ENCODE results near the gene ABCB4.
A peak's percentile ranks its signal among the peaks of the same experiment; 100 is the strongest.

The ABCB4 gene

DNA sequence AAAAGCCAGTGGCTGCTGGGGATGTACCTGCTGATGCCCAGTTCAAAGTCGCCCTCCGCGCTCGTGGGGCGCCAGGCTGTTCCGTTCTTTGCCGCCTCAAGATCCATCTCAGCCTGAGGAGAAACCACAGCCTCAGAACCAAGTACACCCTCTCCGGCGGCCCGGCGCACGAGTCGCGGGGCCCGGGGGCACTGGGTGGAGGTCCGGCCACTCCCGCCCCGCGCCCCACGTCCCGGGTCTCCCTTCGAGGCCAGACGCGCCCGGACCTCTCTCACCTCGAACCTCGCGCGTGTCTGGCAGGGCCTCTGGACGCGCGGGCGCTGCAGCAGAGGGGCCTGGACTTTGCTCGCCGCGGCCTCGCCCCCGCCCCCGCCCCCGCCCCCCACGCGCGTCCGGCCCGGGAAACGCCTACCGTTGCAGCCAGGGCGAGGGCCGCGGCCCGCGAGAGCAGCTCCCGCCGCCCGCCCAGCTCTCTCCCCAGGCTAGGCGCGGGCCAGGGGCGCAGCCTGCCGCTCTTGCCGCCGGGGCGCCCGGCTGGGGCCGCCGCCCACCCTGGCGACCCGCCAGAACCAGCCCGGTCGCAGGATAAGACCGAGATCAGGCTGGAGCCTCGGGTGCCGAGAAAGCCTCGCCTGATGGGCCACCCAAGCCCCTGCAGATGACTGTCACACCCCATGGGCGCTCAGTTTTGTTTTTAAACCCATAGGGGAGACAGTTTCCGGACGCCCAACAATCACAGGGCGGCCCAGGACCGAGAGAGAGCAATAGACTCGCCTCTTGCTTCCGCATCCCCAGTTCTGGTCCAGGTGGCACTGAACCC is at the start of gene ABCB4:
Gene ABCB4, minus strand, starts transcription at position 322 of the 820 bp plus-strand sequence. Its CDS starts 215 bp downstream, at position 107.
- no peak for DNase-seq (ENCODE audit: low read depth, low spot score)
- H3K27ac ChIP-seq, result no peak within 1 kb of the TSS

DNA sequence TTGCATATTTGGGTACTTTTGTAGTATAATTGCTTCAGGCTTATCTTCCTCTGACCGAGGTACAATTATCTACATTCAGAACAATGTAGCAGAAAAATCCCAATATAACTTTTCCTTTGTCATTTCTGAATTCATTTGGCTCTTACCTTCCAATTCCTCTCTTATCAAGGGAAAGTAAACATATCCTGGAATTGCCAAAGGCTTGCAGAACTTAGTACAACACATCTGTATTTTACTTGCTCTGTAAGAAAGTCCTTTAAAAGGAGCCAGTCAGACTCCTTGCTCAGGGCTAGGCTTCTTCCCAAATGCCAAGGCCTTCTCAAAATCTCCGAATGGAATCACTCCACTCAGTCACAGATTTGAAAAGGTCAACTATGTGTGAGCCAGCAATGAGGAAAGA is 43.3 kb upstream of the ABCB4 start:
- DNase-seq (ENCODE audit: low read depth, low spot score), result no peak
- H3K27ac ChIP-seq, result no peak overlapping the region

DNA sequence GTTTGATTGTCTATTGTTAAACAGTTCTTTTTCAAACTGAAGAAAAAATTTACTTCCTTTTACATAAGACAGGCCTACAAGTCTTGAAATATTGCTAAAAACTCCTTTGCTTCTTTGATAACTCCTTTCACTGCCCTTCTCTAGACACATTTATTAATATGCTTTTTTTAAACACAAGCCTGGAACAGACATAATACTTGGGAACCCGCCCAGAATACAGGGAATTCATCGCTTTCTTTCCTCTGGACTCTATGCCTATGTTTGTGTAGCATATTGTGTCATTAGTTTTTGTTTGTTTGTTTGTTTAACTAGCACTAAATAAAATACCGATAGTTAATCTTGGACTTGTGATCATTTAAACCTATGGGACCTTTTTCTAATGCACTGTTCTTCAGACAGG is 42.4 kb upstream of the ABCB4 start:
- H3K27ac ChIP-seq, result no peak overlapping the region
- DNase-seq (ENCODE audit: low read depth, low spot score), result no peak

DNA sequence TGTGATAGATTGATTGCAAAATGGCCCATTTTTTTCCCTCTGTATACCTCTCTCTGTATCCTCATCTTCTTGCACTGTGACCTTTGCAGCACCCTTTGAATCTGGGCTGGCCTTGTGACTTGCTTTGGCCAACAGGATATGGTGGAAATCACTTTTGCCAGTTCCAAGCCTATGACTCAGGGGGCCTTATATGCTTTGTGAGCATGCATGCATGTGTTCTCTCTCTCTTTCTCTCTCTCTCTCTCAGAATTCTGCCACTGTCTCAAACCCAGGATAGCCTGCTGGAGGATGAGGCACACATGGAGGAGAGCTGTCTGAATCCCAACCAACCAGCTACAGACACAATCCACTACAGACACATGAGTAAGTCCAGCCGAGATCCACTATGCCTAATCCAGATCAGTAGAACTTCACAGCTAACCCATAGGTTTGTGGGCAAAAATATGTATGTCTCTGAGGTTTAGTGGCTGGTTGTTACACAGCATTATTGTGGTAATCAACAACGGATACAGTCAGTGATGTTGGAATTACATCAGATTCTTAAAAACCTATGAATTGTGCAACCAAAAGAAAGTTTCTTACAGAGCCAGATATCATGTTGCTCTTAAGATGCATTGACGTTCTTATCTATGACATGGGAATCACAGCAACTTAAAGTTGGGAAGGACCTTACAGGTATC is 41.8 kb upstream of the ABCB4 start:
- no peak for DNase-seq (ENCODE audit: low read depth, low spot score)
- no peak overlapping the region for H3K27ac ChIP-seq

DNA sequence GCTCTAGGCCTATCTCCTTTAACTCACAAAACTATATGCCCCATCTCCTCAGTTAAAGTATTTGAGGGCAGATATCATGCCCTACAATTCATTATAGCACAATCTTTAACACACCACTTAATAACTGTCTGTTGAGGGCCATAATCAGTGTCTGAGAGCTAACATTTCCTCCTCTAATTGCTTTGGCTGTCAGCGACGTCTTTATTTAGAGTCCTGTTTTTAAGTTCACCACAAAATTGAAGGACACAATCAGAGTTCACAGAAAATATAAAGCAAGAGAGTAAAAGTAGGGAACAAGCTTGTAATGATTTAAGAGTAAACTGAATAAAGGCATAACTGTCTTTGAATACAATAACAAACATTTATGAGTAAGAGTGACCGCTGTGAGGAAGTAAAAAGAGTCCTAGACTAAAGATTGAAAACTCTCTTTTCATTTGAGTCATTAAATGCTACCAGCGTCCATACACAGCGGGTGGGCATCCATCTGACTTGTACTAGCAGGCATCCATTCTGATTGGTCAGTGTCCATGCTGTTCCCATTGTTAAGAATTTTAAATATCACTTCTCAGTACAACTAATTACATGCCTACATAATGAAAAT is 38.4 kb upstream of the ABCB4 start:
- DNase-seq (ENCODE audit: low read depth, low spot score), result no peak
- no peak overlapping the region for H3K27ac ChIP-seq

DNA sequence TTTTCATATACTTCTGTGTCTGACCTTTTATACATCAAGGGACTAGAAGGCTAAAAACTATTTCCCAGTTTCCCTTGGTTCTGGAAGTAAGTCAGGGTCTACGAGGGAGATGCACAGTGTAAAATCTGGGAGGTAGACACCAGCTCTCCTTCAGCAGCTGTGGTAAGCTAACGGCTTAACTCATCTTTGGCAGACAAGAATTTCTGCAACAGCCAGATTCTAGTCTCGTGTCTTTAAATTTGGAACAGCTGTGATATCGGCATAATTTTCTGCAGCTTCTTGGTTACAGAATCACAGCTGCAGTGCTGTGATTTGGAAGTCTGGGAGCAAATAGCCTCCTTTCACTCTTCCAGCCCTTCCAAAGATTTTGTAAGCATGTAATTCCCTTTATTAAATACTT is 37.4 kb upstream of the ABCB4 start:
- no peak overlapping the region for H3K27ac ChIP-seq
- no peak for DNase-seq (ENCODE audit: low read depth, low spot score)

DNA sequence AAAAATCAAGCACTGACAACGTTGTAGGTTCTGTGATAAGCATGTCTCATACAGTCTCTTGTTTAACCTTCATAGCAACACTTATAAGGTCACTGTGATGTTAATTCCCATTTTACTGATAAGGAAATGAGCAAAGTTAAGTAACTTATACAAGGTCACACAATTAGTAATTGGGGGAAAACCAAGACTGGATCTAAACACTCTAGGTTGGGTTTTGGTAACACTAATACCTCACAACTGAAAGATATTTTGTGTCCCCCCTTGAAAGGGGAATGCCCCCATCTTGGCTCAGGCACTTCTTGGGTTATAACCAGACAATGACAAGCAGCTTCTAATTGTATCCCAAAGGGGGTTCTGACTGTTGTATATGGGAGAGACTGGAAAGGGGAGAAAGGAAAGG is 36.0 kb upstream of the ABCB4 start:
- H3K27ac ChIP-seq, result no peak overlapping the region
- no peak for DNase-seq (ENCODE audit: low read depth, low spot score)

DNA sequence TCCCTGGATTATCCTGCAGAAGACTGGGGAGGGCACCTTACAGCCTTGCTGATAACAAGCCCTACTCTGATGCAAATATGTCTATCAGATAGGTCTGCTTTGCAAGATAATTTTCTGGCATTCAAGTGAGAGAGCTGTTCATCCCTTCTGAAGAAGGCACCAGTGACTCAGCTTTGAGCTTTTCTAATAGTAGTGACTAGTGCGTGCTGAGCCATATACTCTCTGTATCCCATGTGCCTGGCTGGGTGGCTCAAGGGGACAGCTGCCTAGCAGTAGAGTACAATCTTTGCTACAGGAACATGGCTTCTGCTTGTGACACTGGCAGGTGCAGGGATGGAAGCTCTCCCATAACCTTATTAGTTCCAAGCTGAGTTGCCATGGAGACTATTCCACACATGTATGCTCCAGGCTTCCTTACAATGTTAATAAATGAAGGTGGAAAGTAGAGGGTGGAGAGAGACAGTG is 35.0 kb upstream of the ABCB4 start:
- no peak for DNase-seq (ENCODE audit: low read depth, low spot score)
- no peak overlapping the region for H3K27ac ChIP-seq

DNA sequence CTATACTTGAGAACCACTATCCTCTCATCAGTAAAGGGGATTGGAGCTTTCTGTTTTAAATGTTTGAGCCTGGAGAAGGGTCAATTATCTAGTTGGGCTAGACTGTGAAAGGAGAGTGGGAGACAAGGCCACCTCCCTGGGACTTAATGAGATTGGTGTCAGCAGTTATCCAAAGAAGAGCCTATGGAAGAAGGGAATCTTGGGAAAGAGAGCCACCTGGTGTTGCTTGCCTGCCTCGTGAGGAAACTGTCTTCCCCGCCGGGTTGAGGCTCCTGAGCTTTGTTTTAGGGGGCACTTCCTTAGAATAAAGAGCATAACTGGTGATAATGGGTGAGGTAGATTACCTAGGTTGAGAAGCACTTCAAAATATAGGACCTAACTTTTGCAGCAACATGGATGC is 32.0 kb upstream of the ABCB4 start:
- DNase-seq (ENCODE audit: low read depth, low spot score), result no peak

DNA sequence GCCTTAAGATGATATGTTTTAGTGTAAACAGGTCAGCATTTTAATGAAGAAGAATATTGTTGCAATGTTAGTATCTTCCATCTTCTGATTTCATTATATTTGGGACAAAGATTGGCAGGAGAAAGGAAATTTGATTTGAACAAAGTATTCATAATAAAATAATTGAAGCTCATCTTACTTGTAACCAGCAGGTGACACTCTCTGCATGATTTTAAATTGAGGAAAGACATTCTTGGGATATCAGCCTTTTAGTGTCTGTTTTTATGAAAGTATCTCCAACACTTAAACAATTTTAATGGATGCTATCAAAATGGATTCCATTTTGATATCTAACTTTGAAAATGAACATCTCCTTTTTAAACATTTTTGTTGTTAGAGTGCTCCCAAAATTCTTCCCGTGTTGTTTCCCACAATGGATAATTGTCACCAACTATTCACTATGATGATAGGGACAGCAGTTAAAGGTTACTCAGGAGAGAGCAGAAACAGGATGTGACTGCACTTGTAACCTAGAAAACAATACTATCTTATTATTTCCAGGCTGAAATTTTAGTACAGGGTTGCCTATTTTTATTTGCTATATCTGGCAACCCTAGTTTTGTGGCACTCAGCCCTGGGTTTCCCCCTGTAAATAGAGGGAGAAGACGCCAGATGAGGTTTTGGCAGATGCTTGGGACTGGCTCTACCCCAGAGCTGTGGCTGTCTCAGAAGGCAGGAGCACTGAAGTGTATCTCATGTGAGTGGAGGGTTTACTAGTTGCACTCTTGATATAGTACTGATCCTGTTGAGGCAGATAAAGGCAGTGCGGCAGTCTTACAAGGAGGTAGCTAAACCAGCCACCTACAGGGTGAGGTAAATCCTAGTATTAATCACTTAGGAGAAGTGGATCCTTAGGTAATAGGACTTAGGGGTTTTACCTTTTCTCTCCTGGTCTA is 31.0 kb upstream of the ABCB4 start:
- DNase-seq (ENCODE audit: low read depth, low spot score), result no peak
- H3K27ac ChIP-seq, result no peak overlapping the region

More for the DNA sequence above, 32.0 kb upstream of the ABCB4 start:
- no peak overlapping the region for H3K27ac ChIP-seq

DNA sequence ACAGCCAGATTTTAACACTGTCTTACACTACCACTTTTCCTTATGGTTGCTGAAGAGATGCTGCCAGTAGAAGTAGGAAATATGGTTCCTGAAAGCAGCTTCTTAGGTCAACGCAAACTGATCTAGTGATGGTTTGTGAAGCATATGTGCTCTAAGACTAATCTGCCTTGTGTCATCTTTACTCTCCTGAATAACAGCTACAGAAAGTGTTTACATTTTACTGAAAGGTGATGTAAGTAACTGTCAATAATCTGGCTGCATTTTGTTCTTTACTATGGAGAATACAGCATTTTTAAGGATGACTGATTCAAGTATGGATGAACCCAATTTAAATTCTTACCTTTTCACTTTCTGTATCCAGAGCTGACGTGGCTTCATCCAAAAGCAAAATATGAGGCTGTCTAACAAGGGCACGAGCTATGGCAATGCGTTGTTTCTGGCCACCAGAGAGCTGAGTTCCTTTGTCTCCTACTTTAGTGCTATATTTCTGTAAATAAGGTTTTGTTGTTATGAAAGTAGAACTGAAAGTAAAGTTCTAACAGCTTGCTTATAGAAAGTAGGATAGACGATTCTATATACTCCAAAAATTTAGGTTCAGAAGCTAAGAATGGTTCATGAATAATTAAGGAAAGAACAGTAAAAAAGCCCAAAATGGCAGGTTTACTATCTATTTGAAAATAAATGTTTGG is 30.2 kb upstream of the ABCB4 start:
- DNase-seq (ENCODE audit: low read depth, low spot score), result no peak
- H3K27ac ChIP-seq, result peak overlapping the region; percentile 30

DNA sequence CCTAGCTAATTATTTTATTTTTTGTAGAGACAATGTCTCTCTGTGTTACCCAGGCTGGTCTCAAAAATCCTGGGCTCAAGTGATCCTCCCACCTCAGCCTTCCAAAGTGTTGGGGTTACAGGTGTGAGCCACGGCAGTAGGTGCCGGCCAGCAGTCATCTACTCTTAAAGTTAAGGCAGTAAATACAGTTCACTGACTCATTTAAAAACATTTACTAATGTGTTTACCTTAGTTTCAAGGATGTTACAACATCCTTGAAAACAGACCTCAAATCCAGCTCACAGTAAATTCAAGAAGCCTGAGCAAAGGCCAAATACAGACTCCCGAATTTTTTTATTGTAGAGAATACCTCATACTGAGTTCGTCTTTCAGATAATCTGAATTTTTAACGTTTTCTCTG is 29.6 kb upstream of the ABCB4 start:
- H3K27ac ChIP-seq, result peak overlapping the region; percentile 30
- no peak for DNase-seq (ENCODE audit: low read depth, low spot score)

DNA sequence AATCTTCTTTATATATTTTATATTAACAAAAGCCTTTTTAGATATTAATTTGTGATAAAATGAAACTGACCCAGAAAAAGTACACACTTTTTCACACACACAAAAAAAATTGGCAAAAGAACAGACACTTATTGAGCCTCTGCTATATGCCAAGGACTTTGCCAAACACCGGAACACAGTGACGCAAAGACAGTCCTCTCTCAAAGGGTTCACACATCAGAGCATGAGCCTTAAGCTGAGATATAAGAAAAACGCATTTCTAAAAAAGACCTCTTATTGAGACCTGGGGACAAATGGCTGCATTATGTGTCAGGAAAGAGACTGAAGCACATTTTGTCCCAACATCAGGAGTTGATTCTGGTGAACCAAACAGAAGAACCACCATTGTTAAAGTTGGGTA is 24.0 kb upstream of the ABCB4 start:
- no peak overlapping the region for H3K27ac ChIP-seq
- DNase-seq (ENCODE audit: low read depth, low spot score), result no peak

DNA sequence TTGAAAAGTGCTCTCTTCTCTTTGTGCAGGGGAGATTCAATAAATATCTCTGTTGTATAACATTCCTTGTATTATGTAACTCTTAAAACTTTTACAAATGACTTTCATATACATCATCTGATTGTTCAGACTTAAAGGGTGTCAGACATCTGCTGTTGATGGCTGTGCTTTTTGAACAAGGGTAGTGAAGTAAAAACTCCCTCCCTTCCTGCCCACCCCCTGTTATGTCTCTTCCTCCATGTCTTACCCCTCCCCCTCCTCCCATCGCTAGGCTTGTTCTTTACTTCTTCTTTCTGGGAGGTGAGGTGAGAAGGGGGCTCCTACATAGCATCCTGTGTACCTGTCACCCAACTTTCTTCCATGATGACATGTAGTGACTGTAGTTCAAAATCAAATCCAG is 23.4 kb upstream of the ABCB4 start:
- no peak for DNase-seq (ENCODE audit: low read depth, low spot score)
- H3K27ac ChIP-seq, result no peak overlapping the region

DNA sequence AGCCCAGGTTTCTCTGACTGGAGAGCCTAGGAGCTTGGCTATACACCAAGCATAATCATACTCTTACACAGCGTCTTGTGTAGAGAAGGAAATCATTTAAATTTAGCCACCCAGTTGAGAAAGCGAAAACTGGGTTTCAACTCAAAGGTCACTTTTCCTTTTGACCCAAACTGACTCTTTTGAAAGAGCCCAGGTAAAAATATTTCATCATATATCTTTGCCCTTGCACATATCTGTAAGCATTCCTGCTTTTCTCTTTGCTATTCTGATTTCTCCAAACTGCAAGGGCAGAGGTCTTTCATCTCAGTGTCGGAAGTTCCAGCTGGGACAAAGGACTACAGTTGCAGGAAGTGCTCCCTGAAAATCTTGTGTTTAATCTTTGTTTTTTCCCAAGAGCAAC is 22.0 kb upstream of the ABCB4 start:
- DNase-seq (ENCODE audit: low read depth, low spot score), result no peak
- no peak overlapping the region for H3K27ac ChIP-seq

DNA sequence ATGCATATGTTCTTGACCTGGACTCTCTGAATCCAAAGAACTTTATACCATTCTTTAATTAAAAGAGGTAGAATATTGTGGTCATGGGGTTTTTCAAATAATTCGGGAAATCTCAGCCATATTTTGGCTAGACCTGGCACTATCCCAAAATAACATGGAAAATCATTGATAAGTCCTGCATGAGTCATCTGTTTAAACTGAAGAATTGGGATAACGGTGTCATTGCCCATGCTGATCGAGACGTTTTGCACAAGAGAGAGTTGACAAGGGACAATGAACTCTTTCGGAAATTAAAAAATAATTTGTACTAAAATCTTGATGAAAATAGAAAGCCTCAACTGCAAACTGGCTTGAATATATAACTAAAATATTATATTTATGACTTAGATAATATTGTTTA is 19.9 kb upstream of the ABCB4 start:
- no peak overlapping the region for H3K27ac ChIP-seq
- DNase-seq (ENCODE audit: low read depth, low spot score), result no peak

DNA sequence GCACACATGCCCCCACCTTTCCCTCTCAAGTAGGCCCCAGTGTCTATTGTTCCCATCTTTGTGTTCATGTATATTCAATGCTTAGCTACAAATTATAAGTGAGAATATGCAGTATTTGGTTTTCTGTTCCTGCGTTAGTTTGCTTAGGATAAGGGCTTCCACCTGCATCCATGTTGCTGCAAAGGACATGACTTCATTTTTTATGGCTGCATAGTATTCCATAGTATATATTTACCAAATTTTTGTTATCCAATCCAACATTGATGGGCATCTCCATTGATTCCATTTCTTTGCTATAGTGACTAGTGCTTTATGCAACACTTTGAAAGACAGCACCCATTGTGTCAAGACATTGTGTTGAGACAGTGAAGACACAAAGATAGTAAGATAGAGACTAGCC is 19.0 kb upstream of the ABCB4 start:
- no peak for DNase-seq (ENCODE audit: low read depth, low spot score)
- H3K27ac ChIP-seq, result no peak overlapping the region

DNA sequence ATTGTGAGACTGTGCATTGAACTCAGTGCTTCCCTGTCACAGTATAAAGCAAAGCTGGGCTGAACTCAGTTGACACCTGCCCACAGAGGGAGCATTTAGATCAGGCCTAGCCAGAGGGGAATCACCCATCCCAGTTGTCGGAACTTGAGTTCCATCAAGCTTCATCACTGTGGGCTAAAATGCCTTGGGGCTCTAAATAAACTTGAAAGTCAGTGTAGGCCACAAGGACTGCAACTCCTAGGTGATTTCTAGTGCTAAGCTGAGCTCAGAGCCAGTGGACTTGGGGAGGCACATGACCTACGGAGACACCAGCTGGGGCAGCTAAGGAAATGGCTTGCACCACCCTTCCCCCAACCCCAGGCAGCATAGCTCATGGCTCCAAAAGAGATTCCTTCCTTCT is 7.7 kb upstream of the ABCB4 start:
- H3K27ac ChIP-seq, result no peak overlapping the region

DNA sequence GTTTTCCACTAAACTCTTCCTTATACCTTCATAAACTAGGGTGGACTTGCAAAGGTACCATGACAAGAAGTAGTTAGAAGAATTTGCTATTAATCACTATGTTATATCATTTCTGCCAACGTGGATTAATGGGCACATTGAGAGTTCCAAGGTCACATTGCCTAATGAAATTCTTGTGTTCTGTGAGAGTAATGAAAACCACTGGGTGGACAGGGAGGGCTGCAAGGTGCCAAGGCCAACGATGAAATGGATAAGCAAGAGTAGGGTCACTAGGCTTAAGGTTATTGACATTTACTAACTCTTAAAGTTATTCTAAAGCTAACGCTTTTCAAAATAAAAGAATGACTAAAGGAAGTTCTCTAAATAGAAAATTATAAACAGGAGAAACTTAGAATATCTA is 6.6 kb upstream of the ABCB4 start:
- no peak for DNase-seq (ENCODE audit: low read depth, low spot score)

More for the DNA sequence above, 7.7 kb upstream of the ABCB4 start:
- DNase-seq (ENCODE audit: low read depth, low spot score), result no peak

DNA sequence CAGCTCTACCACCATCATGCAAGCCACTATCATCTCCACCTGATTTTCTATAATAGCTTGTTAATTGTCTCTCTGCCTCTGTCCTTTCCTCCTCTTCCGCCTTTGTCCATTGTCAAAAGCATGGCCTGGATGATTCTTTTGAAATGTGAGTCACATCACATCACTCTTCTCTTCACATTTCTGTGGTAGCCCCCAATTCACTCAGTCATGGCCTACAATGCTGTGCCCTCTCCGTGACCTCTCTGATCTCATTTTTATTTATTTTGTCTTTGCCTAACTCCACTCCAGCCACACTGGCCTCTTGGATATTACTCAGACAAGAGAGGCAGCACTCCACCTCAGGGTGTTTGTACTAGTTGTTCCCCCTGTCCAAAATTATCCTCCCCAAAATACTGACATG is 4.9 kb upstream of the ABCB4 start:
- no peak for DNase-seq (ENCODE audit: low read depth, low spot score)
- H3K27ac ChIP-seq, result no peak overlapping the region

More for the DNA sequence above, 6.6 kb upstream of the ABCB4 start:
- H3K27ac ChIP-seq, result no peak overlapping the region

Data from epithelial cell of prostate (primary cell).